H1 (cell line): Measurements from ENCODE around the gene CST11. TPM values are rescaled to one million over a fixed set of nuclear protein-coding genes. Genes with fewer than 3 reads are reported as not detected.

Source experiments
- CTCF ChIA-PET: fragments of 300-600 bp; sonication (Branson Sonifier 250); formaldehyde crosslinking; loops from one replicate; lab custom pipeline; 2021; ENCODE audit not compliant: partially characterized antibody; lab: Charles Lee
- POLR2A ChIA-PET: fragments of 300-600 bp; sonication (Branson Sonifier 250); formaldehyde crosslinking; loops from one replicate; lab custom pipeline; 2021; ENCODE audit warnings: inconsistent platforms; ENCODE audit not compliant: partially characterized antibody; lab: Charles Lee
- DNase-seq, 2 experiments: peaks; one replicate each; pipeline versions ENCODE4 v3.0.0 to v3.0.0-alpha.2; 2010 to 2022; ENCODE audit warnings: low spot score in 2 of 2, low read depth in 1 of 2, mixed read lengths in 1 of 2
- FAIRE-seq: peaks from 2 replicates; lab custom pipeline; 2011; peaks lifted over from hg19 to GRCh38; lab: Jason Lieb, UNC
- H2AFZ ChIP-seq: 2 replicates; pipeline ENCODE4 v1.8.1; 2012; ENCODE audit warnings: low read length, inconsistent platforms
- H2AK5ac ChIP-seq: 2 replicates; pipeline ENCODE4 v1.6.1; 2013; ENCODE audit warnings: low read depth, low read length
- H2BK120ac ChIP-seq: replicated peaks from 2 replicates; pipeline ENCODE3; 2013; ENCODE audit warnings: low read depth, low read length, inconsistent platforms
- H2BK12ac ChIP-seq: 2 replicates; pipeline ENCODE4 v1.6.1; 2013; ENCODE audit warnings: low read depth, low read length
- H2BK15ac ChIP-seq: 2 replicates; pipeline ENCODE4 v1.6.1; 2013; ENCODE audit warnings: low read length
- H2BK20ac ChIP-seq: 2 replicates; pipeline ENCODE4 v1.6.1; 2013; ENCODE audit warnings: low read length
- H2BK5ac ChIP-seq: 2 replicates; pipeline ENCODE4 v1.6.1; 2013; ENCODE audit warnings: low read depth, low read length
- H3K14ac ChIP-seq: 2 replicates; pipeline ENCODE4 v1.6.1; 2013; ENCODE audit warnings: inconsistent platforms; ENCODE audit not compliant: insufficient read length
- H3K18ac ChIP-seq: 2 replicates; pipeline ENCODE4 v1.6.1; 2013; ENCODE audit warnings: low read length; ENCODE audit errors: extremely low read depth
- H3K23ac ChIP-seq: 2 replicates; pipeline ENCODE4 v1.6.1; 2013; ENCODE audit warnings: inconsistent platforms; ENCODE audit not compliant: insufficient read length
- H3K23me2 ChIP-seq: 2 replicates; pipeline ENCODE4 v1.6.1; 2013; ENCODE audit warnings: low read depth, low read length
- H3K27ac ChIP-seq: 2 replicates; pipeline ENCODE4 v1.6.1; 2011; ENCODE audit warnings: low read depth, low read length, inconsistent platforms
- H3K27me3 ChIP-seq, 4 experiments: replicated peaks in 1 of 4; 1 replicate in 1 of 4; 2 replicates in 3 of 4; pipeline versions ENCODE4 v1.6.1 to v1.8.1; 2011 to 2013; ENCODE audit warnings: low read length in 3 of 4, mild to moderate bottlenecking in 3 of 4, inconsistent platforms in 2 of 4, mixed read lengths in 2 of 4, moderate library complexity in 1 of 4; ENCODE audit not compliant: control insufficient read depth in 3 of 4, insufficient read depth in 3 of 4; ENCODE audit errors: extremely low read depth in 1 of 4
- H3K36me3 ChIP-seq, 4 experiments: 2 replicates each; pipeline versions ENCODE4 v1.6.1 to v1.8.1; 2011 to 2013; ENCODE audit warnings: mild to moderate bottlenecking in 4 of 4, low read length in 3 of 4, moderate library complexity in 2 of 4, control low read depth in 1 of 4, inconsistent platforms in 1 of 4; ENCODE audit not compliant: insufficient read depth in 4 of 4, control insufficient read depth in 2 of 4
- H3K4ac ChIP-seq: replicated peaks from 2 replicates; pipeline ENCODE3; 2013; ENCODE audit warnings: low read length, low read depth, mixed read lengths, inconsistent platforms; ENCODE audit not compliant: insufficient read length
- H3K4me1 ChIP-seq, 4 experiments: replicated peaks in 1 of 4; 1 replicate in 1 of 4; 2 replicates in 3 of 4; pipeline versions ENCODE4 v1.6.1 to v1.8.1; 2011 to 2013; ENCODE audit warnings: low read length in 3 of 4, inconsistent platforms in 2 of 4, mixed read lengths in 1 of 4; ENCODE audit not compliant: insufficient read depth in 4 of 4, control insufficient read depth in 3 of 4
- H3K4me2 ChIP-seq, 2 experiments: 2 replicates each; pipeline versions ENCODE4 v1.6.1 to v1.8.1; 2011 to 2013; ENCODE audit warnings: low read depth in 2 of 2, low read length in 2 of 2, control low read depth in 1 of 2, inconsistent platforms in 1 of 2, mild to moderate bottlenecking in 1 of 2; ENCODE audit not compliant: insufficient read depth in 1 of 2
- H3K4me3 ChIP-seq, 4 experiments: fragments of 200-600, 300-600 bp in 1 of 4; sonication (generic), shearing (Covaris generic), sonication (Bioruptor Twin) in 1 of 4; 2 replicates each; pipeline versions ENCODE4 v1.5.1 to v1.8.1; 2011 to 2016; ENCODE audit warnings: low read length in 4 of 4, low read depth in 3 of 4, control low read depth in 2 of 4, inconsistent platforms in 2 of 4, mild to moderate bottlenecking in 2 of 4, mixed read lengths in 1 of 4, moderate library complexity in 1 of 4; ENCODE audit not compliant: insufficient read depth in 2 of 4; ENCODE audit errors: extremely low read depth in 1 of 4
- H3K56ac ChIP-seq: replicated peaks from 2 replicates; pipeline ENCODE3; 2013; ENCODE audit warnings: low read depth, mild to moderate bottlenecking, mixed read lengths, low read length, inconsistent platforms; ENCODE audit not compliant: insufficient read length
- H3K79me1 ChIP-seq: 2 replicates; pipeline ENCODE4 v1.6.1; 2013; ENCODE audit warnings: low read depth, low read length, control low read depth
- H3K79me2 ChIP-seq, 2 experiments: 2 replicates each; pipeline versions ENCODE4 v1.6.1 to v1.8.1; 2012 to 2013; ENCODE audit warnings: low read length in 2 of 2, mild to moderate bottlenecking in 2 of 2, inconsistent platforms in 1 of 2; ENCODE audit not compliant: insufficient read depth in 2 of 2, control insufficient read depth in 1 of 2
- H3K9ac ChIP-seq, 4 experiments: replicated peaks in 1 of 4; 1 replicate in 1 of 4; 2 replicates in 3 of 4; pipeline versions ENCODE4 v1.6.1 to v1.8.1; 2011 to 2013; ENCODE audit warnings: low read depth in 3 of 4, low read length in 3 of 4, control low read depth in 2 of 4, mild to moderate bottlenecking in 2 of 4, moderate library complexity in 2 of 4, inconsistent platforms in 1 of 4; ENCODE audit errors: extremely low read depth in 1 of 4
- H3K9me3 ChIP-seq, 2 experiments: 2 replicates each; pipeline versions ENCODE4 v1.6.1 to v1.8.1; 2012 to 2013; ENCODE audit warnings: mild to moderate bottlenecking in 2 of 2, moderate library complexity in 2 of 2, control low read depth in 1 of 2, inconsistent platforms in 1 of 2, low read depth in 1 of 2, low read length in 1 of 2, mixed read lengths in 1 of 2; ENCODE audit not compliant: insufficient read depth in 2 of 2
- H4K20me1 ChIP-seq, 2 experiments: replicated peaks in 1 of 2; 2 replicates each; pipeline versions ENCODE3 to v1.8.1; 2011 to 2013; ENCODE audit warnings: inconsistent platforms in 2 of 2, low read length in 2 of 2, mild to moderate bottlenecking in 1 of 2; ENCODE audit not compliant: insufficient read depth in 2 of 2, control insufficient read depth in 1 of 2
- H4K5ac ChIP-seq: 2 replicates; pipeline ENCODE4 v1.6.1; 2013; ENCODE audit warnings: low read length, low read depth, mixed read lengths, inconsistent platforms; ENCODE audit not compliant: insufficient read length
- H4K8ac ChIP-seq: 2 replicates; pipeline ENCODE4 v1.8.0; 2013; ENCODE audit warnings: mild to moderate bottlenecking, moderate library complexity, low read length, inconsistent platforms; ENCODE audit not compliant: insufficient read depth; ENCODE audit errors: extremely low read depth
- H4K91ac ChIP-seq: replicated peaks from 2 replicates; pipeline ENCODE3; 2013; ENCODE audit warnings: low read length, mixed read lengths, inconsistent platforms; ENCODE audit not compliant: insufficient read length
- CHD2 ChIP-seq: IDR thresholded peaks from 2 replicates; pipeline ENCODE4 v1.6.1; 2012; ENCODE audit warnings: low read length, improper control_type of control experiment
- GABPA ChIP-seq: IDR thresholded peaks from 2 replicates; pipeline ENCODE4 v1.6.1; 2011; ENCODE audit warnings: mild to moderate bottlenecking, low read length, moderate library complexity, borderline replicate concordance; ENCODE audit not compliant: insufficient read depth
- SIX5 ChIP-seq: IDR thresholded peaks from 2 replicates; pipeline ENCODE4 v1.6.1; 2011; ENCODE audit warnings: mild to moderate bottlenecking, low read depth, low read length
- TCF12 ChIP-seq: IDR thresholded peaks from 2 replicates; pipeline ENCODE4 v1.6.1; 2011; ENCODE audit warnings: low read depth, mild to moderate bottlenecking, low read length
- ZNF274 ChIP-seq: IDR thresholded peaks from 2 replicates; pipeline ENCODE4 v1.7.0; 2012; ENCODE audit warnings: low read length, borderline replicate concordance; ENCODE audit errors: extremely low read depth
- WGBS, 2 experiments: shearing (Covaris generic) in 1 of 2; methylation state at CpG; one replicate each; pipeline versions ENCODE4 v1.1.6 to v1.1.7; 2013 to 2015; ENCODE audit warnings: low lambda C conversion rate in 2 of 2, mixed read lengths in 2 of 2, inconsistent platforms in 1 of 2, low coverage in 1 of 2, missing lambda C conversion rate in 1 of 2; ENCODE audit not compliant: insufficient replicate concordance in 2 of 2, insufficient coverage in 1 of 2, insufficient read length in 1 of 2; ENCODE audit errors: extremely low coverage in 1 of 2, missing lambda C conversion rate in 1 of 2; 5-methylcytosine and 5-hydroxymethylcytosine counted together
- polyA plus RNA-seq, 7 experiments: library from polyadenylated mRNA; depleted of rRNA in 3 of 7; stranded (reverse) in 5 of 7; unstranded in 2 of 7; fragments of >200 nt in 5 of 7; fragments of 200-250 nt in 2 of 7; gene quantifications; 1 replicate in 5 of 7; 2 replicates in 1 of 7; 4 replicates in 1 of 7; pipeline versions ENCODE4 v1.2.1 to v1.2.3, GENCODE V29; 2011 to 2013; ENCODE audit warnings: missing spikeins in 2 of 7, mixed read lengths in 2 of 7
- total RNA-seq: library from RNA; stranded (reverse); fragmentation: NEBNext Ultra II Directional; extraction: Animal tissue kit (Norgen Biotek cat#: 25700); gene quantifications from 2 replicates; pipeline ENCODE4 v1.2.1, GENCODE V29; 2021
- TF ChIP-seq, protein P1 (sequence below): IDR thresholded peaks from 2 replicates; pipeline ENCODE4 v1.6.1; 2011; ENCODE audit warnings: low read depth, mild to moderate bottlenecking, low read length; ENCODE audit not compliant: insufficient read depth

The CST11 gene
- total and polyA plus RNA-seq, 2 of the 8 experiments (the other 6 are each of a cell fraction or from before 2014, with no cell fraction given), result 2.0 TPM; not detected in 1

DNA sequence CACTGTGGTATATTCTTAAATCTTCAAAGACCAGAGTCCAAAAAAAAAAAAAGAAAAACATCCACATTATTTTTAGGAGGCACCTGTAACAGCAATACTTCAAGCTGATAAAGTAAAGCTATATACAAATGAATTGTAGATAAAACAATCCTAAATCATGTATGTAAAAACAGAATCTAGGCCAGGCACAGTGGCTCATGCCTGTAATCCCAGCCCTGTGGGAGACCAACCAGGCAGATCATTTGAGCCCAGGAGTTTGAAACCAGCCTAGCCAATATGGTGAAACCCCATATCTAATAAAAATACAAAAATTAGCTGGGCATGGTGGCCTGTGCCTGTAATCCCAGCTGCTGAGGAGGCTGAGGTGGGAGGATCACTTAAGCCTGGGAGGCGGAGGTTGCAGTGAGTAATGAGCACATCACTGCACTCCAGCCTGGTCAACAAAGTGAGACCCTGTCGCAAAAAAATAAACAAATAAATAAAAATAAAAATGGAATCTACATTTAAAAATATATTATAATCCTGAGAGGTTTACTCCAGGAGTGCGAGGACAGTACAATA is 38.7 kb downstream of the CST11 start:
- Histone ChIP-seq H2BK5ac (no peak overlapping the region), H3K4me2 (no peak overlapping the region), H3K79me2 (peaks cover 12 to 97% of the 10 kb centered on the region in 2 experiments; a peak in 3 of 4 replicates), H3K36me3 (no peaks in the 10 kb centered on the region), H2AFZ (no peak overlapping the region), H3K4me3 (no peak overlapping the region), H3K9me3 (no peaks in the 10 kb centered on the region), H4K20me1 (peaks cover 6 to 13% of the 10 kb centered on the region in 2 experiments), H3K27ac (no peak overlapping the region), H2BK120ac (no peak overlapping the region), H3K23me2 (no peaks in the 10 kb centered on the region), H2AK5ac (no peak overlapping the region), H4K5ac (no peak overlapping the region), H3K4ac (no peak overlapping the region), H3K4me1 (peaks cover 0 to 3% (median 0%) of the 10 kb centered on the region in 4 experiments; a peak in 2 of 7 replicates), H3K9ac (no peak overlapping the region), H2BK20ac (no peak overlapping the region), H4K91ac (no peak overlapping the region), H3K23ac (no peak overlapping the region), H3K56ac (no peak overlapping the region), H3K79me1 (peaks cover 8% of the 10 kb centered on the region), H3K27me3 (no peaks in the 10 kb centered on the region), H3K14ac (no peak overlapping the region), H4K8ac (no peak overlapping the region), H3K18ac (no peak overlapping the region), H2BK15ac (no peak overlapping the region), H2BK12ac (no peak overlapping the region)
- TF ChIP-seq TCF12 (no peak), CHD2 (no peak), SIX5 (no peak), GABPA (no peak), ZNF274 (no peak)
- TF ChIP-seq, protein P1, sequence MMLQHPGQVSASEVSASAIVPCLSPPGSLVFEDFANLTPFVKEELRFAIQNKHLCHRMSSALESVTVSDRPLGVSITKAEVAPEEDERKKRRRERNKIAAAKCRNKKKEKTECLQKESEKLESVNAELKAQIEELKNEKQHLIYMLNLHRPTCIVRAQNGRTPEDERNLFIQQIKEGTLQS, result no peak
- 94% methylated on average over 3 of the region's 3 CpGs; no CpG with 5 or more reads in 1 of the 2 experiments for WGBS, 2 experiments
- FAIRE-seq, result no peak
- CTCF ChIA-PET, result interaction anchor here (0.6 to 0.7 kb wide), 2 partner anchors 20 to 350 kb away, joined by 3 to 5 read pairs; no protein-coding TSS in a partner anchor
- DNase-seq, result no peak
- POLR2A ChIA-PET, result no interaction called here
